HG02678 (cell line): ENCODE results near the gene MAT2B.

ENCODE experiments used
- ATAC-seq: cut with Tn5 transposase; IDR thresholded peaks from one replicate; pipeline ENCODE4 v1.9.1; 2021; ENCODE audit warnings: mild to moderate bottlenecking, moderate library complexity; ENCODE audit not compliant: unreplicated experiment

Gene MAT2B

DNA sequence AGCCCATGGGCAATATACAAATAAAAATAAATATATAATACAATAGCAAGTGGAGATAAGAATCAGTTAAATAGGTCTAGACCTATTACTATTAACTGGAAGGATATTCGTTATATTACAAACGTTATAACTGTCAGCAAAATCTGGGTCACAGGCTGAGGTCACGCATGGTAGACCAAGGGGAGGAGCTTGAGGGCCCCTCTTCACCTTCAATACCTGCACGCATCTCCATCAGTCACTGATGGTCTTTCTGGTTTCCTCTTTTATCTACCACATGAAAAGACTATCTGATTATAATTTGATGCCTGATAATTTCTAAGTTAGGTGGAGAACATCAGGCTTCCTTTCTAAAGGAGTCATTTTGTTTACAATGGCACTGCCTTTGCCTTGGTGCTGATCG lies 43.2 kb downstream of the MAT2B start:
- no peak for ATAC-seq

DNA sequence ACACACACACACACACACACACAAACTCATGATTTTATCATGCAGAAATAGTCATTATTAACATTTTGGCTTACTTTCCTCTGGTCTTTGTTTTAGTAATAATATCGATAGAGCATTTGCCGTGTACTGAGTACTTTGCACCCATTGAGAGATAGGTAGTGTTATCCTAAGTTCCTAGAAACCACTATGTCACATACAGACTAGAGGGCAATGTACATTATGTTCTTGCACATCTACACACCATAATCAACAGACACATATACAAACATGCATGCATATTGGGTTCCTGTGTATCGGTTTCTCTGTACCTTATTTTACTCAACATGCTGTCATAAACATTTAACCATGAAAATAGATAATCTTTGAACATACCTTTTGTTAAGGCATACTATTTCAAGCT lies 45.7 kb downstream of the MAT2B start:
- no peak for ATAC-seq

DNA sequence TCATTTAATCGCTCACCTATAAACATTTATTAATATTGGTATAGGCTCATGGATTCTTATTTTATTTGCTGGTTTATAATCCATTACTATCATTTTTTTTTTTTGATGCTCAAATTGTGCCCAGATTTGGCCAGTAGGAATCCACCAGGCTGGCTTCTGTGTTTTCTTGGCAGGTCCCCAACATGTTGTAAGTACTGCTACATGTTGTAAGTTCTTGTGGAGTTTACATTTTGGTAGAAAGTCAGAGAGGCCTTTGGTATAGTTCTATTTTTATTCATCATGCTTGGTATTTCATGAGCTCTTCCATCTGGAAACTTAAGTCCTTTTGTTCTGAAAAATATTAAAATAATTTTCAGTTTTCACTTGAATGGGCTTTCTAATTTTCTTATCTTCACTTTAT lies 47.1 kb downstream of the MAT2B start:
- no peak for ATAC-seq

DNA sequence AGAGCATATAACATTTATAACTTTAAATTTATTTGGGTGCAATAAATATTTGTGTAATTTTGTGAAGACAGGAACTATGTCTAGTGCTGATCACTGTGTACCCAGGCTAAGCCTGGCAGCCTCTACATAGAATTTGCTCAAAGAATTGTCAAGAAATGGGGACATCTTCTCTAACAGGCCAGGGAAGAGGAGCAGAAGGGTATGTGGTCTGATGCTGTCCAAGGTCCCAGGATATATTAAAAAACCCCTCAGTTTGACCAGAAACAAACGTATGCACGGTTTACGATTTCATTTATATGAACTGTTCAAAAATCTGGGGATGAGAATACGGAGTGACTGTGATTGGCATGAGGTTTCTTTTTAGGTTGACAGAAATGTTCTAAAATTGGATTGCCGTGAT lies 55.9 kb downstream of the MAT2B start:
- no peak for ATAC-seq

DNA sequence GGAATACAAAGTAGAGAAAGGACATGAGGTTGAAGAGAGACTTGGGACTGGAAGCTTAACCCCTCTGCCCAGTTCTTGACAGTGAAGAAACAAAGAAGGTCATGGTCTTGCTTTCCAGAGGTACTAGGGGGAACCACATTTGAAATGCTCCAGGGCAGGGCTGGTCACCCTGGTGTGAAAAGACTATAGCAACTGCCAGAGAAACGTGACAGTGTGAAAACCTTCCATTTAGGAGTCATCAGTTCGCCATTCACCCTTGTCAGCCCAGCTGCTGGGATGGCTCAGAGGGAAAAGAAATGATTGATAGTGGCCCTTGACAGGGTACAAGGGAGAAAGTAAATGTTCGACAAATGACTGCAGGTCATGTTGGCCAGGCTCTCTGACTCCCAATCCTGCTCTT lies 56.7 kb downstream of the MAT2B start:
- ATAC-seq: no peak

DNA sequence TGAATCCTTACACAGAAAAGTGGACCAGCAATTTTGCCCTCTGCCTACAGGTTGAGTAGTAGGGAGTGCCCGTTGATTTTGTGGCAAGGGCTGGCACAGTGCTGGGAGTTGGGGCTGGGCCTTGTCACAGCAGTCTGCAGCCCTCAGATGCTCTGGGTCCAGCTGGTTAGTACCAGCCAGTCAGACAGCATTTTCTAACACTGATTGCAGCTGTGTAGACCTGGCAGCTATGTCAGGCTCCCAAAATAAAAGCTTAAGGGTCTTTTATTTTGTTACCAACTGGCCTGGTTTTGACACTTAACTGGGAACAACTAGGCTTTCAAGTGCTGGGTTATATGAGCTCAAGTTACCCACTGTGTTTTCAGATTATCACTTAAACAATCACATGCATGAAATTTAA lies 57.7 kb downstream of the MAT2B start:
- ATAC-seq: no peak

DNA sequence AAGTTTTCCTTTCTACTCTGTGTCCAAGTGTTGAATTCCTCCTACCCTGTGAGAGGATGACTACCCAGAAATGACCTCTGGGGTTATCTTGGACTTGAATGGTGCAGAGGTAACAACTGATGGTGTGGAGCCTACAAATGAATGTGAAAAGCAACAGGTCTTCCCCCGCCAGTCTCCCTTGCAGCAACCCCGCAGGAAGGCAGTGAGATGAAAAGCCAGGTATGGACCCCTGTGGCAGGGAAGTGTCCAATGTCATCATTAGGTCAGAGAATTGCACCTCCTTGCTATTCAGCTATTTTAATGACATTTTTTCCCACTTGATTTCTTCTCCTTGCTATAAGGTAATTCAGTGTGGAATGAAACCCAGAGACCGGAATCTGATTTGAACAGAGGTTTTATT lies 58.5 kb downstream of the MAT2B start:
- ATAC-seq: no peak

DNA sequence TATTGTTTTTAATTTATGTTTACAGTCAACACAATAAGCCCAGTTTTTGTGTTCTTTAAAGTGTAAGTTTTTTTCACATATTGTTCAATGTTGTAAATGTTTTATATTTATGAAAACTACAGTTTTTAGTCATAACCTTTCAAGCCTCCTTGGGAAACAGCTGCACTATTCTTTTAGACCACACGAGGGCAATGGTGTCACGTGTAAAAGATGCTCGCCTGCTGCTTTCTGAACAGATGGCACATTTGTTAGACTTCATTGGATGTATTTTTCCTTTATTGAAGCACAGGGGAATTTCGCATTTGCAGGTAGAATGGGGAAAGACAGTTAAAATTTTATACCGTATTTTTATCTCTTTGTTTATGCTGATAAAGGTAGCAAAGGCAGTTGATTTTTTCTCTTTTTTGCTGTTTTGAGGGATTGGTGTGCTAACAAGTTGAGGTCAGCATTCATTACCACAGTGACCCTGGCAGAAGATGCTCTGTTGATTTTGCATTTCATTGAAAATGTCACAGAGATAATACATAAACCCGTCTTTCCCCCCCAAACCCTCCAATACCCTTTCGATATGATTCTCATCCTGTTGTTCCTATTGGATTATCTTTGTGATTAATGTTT lies 59.0 kb downstream of the MAT2B start:
- ATAC-seq: peak; percentile 41

DNA sequence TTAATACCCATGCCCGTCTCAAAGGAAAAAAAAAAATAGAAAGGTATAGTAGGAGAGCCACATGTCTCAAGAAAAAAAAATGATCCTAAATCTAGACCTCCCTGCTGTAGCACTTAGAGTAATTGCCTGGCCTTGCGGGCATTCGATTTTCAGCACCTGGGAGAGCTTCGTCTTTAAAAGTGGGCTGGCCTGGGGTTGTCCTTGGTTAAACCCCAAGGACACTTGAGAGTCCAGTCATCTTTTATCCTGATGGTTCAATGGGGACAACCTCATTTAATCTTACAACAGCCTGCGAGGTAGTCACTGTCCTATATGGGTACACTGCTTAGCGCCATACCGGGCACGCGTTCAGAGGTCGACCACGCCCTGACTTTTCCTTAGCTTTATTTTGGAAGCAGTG lies 60.1 kb downstream of the MAT2B start:
- peak; percentile 3 for ATAC-seq

DNA sequence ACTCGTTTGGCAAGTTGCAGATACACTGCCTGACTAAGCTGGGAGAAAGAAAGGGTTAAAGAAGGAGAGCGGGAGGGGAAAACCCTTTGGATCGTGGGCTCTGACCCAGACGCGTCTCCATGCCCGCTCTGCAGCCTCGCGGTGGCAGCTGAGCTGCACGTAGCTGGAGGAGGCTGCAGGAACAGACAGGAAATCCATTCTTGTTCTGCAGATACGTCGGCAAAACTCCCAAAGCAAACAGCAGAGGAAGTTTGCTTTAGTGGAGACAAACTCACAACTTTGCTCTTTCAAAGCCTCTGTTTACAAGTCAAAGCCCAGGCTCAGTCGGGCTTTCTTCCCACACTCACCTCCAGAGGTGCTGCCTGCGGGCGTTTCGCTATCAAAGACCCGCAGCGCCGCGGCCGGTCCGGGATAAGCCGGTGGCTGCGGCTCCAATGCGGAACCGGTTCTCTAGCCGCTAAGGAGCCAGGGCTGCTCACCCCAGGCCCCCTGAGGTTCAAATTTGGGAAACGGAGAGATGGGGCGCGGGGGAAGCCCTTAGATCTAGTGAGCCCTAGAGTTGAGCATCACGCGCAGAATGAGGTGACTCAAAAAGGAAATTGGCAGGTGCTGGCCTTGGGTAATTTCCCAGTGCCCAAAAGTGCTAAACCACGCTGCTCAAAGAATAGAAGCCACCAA lies 60.7 kb downstream of the MAT2B start:
- ATAC-seq: peak; percentile 74

DNA sequence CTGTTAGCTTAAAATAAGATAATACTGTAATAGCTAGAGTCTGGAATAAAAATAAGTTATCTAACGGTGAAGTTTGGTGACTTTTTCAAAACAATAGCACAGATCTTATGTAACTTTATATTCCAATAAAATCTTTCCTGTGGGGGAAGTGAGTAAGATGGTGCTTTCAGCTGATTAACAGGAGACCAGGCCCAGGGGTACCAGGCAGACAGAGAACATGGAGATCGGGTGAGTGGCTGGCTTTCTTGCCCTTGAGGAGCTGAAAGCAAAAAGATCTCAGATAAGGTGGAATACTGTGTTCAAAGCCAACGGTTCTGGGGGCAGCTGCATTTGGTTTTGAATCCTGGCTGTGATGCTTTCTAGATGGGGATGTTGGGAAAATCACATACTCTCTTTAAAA lies 61.3 kb downstream of the MAT2B start:
- ATAC-seq: no peak

DNA sequence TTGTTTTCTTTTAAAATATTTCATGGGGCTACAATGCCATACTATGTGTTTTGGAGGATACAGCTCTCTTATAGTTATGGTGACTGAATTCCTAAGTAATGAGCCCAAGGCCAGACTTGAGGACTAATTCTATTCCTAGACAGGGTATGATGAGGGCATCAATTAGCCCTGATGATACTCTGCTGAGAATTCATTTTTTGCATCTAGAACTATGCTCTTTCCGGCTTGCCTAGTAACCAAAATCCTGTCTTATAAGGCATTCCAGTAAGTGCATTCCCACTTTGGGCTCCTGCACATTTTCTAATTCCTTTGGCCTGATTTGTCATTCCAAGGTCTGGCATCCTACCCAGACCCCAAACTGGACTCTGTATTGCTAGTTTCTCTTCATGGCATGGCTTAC lies 62.4 kb downstream of the MAT2B start:
- no peak for ATAC-seq
